ENCODE results near the gene TOR1AIP2.

Gene TOR1AIP2

GRCh38 chr1:179877586-179878265 is at the start of gene TOR1AIP2:
Gene TOR1AIP2, minus strand, starts transcription at chr1:179877803. Its CDS starts 25,138 bp downstream, at chr1:179852665.
- DNase-seq: peak; percentile 85

- no peak for DNase-seq
Measured at GRCh38 chr1:179926850-179927205, 49.2 kb upstream of the TOR1AIP2 start.

DNA sequence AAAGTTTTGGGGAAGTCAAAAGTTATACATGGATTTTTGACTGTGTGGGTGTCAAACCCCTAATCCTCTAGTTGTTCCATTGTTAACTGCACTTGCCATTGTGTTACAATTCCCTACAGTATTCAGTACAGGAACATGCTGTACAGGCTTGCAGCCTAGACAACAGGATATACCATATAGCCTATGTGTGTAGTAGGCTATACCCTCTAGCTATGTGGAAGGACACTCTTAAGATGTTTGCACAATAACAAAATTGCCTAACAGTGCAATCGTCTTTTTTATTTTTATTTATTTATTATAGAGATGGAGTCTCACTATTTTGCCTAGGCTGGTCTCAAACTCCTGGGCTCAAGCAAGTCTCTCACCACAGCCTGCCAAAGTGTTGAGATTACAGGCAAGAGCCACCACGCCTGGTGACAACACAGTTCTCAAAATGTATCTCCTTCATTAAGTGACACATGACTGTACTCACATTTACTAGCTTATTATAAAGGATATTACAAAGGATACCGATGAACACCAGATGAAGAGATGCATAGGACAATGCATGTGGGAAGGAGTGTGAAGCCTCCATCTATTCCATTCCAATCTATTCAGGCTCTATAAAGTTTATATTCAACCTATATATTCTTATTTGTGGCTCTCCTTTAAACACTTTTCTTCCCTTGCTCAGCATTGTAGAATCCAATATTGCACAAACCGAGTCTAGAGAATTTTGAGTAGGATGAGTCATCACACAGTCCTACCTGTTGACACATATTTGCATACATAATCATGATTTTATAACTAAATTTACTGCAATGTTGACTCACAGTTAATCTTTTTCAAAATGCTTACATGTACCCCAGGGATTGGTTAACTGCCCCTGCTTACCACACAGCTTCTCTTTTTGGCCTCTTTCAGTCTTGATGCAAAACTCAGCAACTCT is 48.6 kb upstream of the TOR1AIP2 start:
- no peak for DNase-seq

DNA sequence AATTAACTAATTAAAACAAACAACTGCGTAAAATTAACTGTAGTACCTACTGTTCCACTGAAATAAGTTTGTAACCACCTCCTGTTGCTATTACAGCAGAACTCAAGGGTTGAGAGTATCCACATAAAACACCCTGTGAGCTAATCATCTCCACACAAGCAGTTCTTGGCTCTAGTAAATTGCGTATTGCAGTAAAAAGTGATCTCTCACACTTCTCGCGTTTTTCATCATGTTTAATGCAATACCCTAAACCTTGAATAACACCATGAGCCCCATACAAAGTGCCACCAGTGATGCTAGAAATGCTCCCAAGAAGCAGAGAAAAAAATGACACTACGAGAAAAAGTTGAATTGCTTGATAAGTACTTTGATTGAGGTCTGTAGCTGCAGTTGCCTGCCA is 47.7 kb upstream of the TOR1AIP2 start:
- no peak for DNase-seq

GRCh38 chr1:179924268-179924667 is 46.7 kb upstream of the TOR1AIP2 start:
- DNase-seq: no peak

- DNase-seq: no peak
Measured at GRCh38 chr1:179923029-179923428, 45.4 kb upstream of the TOR1AIP2 start.

- DNase-seq: no peak
Measured at GRCh38 chr1:179921981-179922872, 44.6 kb upstream of the TOR1AIP2 start.

- DNase-seq: no peak
Measured at GRCh38 chr1:179921472-179921871, 43.9 kb upstream of the TOR1AIP2 start.

DNA sequence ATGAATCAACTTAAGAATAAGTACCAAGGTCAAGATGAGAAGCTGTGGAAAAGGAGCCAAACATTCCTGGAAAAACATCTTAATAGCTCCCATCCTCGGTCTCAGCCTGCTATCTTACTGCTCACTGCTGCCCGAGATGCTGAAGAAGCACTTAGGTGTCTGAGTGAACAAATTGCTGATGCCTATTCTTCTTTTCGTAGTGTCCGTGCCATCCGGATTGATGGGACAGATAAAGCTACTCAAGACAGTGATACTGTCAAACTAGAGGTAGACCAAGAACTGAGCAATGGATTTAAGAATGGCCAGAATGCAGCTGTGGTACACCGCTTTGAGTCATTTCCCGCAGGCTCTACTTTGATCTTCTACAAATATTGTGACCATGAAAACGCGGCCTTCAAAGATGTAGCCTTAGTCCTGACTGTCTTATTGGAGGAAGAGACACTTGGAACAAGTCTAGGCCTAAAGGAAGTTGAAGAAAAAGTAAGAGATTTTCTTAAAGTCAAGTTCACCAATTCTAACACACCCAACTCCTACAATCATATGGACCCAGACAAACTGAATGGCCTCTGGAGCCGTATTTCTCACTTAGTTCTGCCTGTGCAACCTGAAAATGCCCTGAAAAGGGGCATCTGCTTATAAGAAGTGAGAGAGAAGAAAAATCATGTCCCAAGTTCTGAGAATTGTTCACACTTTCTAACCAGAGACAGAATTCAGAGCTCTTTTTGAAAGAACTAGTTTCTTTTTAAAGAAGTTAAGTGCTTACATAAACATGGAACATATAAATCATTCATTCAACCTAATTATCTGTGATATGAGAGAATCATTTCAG is 40.2 kb upstream of the TOR1AIP2 start:
- DNase-seq: no peak

GRCh38 chr1:179911812-179912211 is 34.2 kb upstream of the TOR1AIP2 start:
- DNase-seq: no peak

- DNase-seq: no peak
Measured at GRCh38 chr1:179910934-179911333, 33.3 kb upstream of the TOR1AIP2 start.

- no peak for DNase-seq
Measured at GRCh38 chr1:179889589-179889988, 12.0 kb upstream of the TOR1AIP2 start.

GRCh38 chr1:179888071-179888470 is 10.5 kb upstream of the TOR1AIP2 start:
- DNase-seq: no peak

GRCh38 chr1:179883745-179884138 is 6.1 kb upstream of the TOR1AIP2 start:
- peak; percentile 7 for DNase-seq

DNA sequence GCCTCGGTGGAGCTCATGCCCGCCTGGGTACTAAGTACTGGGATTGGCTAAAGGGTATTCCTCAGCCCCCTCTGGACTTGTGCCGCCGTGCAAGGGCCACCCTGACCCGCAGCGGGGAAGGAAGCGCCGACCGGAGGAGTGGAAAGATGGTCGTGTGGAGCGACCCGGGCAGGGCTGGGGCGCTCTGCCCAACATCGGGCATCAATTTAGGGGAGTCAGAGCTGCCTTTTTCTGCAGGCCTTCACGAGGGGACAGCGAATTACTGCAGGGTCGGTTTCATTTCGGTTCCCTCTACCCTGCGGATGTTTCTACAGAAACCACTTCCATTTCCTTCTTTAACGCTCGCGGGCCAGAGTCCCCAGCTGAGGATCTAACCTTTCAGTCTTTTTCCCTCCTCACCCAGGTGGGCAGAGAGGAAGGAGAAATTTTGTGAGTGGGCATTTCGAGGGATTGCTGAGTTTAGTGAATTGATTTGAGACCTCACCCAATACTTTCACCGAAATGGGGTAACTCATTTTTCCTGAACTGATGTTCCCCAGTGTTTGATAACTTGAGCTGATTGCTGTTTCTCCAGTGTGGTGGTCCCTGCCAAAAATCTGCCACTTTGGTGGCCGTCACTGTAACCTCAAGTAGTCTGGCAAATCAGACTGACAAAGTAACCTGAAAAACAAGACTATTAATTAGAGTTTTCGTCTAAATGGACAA is 5.6 kb upstream of the TOR1AIP2 start:
- DNase-seq: no peak

DNA sequence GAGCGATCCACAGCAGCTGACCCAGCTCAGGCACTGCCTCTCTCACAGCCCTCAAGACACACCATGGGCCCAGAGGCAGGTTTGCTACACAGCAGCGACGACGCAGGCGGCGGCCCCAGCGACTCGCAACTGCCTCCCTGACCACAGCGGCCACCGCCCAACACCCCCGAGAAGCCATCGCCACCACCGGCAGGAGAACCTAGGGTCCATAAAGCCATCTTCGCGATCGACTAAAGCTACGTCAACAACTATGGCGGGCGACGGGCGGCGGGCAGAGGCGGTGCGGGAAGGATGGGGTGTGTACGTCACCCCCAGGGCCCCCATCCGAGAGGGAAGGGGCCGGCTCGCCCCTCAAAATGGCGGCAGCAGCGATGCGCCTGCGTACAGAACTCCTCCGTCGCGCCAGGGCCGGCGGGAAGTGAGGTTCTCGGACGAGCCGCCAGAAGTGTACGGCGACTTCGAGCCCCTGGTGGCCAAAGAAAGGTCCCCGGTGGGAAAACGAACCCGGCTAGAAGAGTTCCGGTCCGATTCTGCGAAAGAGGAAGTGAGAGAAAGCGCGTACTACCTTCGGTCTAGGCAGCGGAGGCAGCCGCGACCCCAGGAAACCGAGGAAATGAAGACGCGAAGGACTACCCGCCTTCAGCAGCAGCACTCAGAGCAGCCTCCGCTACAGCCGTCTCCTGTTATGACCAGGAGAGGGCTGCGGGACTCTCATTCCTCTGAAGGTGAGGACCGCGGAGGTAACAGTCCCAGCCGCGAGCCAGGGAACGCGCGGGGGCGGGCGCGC is 4.8 kb upstream of the TOR1AIP2 start, which contains the start of gene TOR1AIP1:
Gene TOR1AIP1, plus strand, starts transcription at position 33 of the 787 bp plus-strand sequence. Its CDS starts 218 bp downstream, at position 251.
- DNase-seq: peak; percentile 98

GRCh38 chr1:179881642-179882252 is 4.1 kb upstream of the TOR1AIP2 start:
- no peak for DNase-seq

DNA sequence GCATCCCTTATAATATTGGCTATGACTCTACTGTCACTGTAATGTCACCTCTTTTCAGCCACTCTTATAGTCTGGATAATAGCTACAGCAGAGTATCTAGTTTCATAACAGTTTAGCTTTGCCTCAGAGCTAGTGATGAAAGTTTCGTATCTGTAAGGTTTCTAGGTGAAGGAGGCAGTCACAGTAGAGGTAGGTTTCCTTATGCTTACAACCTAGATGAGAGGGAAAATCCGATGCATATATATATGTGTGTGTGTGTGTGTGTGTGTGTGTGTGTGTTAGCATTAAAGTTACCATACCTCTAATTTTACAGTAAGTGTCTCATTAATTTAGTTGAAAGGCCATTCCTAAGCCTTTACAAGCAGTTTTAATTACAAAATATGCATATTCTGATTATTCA is 2.2 kb upstream of the TOR1AIP2 start:
- no peak for DNase-seq

DNA sequence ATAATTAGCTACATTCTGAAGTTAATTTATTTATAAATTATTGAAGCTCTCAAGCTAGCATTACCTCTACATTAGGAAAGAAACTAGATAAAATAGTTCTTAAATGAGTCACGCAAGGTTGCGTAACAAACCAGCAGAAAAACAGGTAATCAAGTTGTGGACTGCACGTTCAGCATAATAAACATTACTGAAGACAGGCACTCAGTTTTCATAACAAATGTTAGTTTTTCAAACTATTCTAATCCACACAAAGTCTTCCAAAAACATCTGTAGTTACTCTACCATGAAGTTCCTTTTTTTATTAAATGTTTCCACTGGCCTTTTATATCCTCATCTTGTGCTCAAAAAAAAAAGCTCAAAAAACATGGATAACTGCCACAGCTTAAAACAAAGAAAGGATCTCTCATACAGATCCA is 1.3 kb downstream of the TOR1AIP2 start:
- DNase-seq: no peak
